Right atrium auricular region (tissue), 2 donors: Measurements from ENCODE around the gene ERN1. TPM values are rescaled to one million over a fixed set of nuclear protein-coding genes. Genes with fewer than 3 reads are reported as not detected.
A peak's percentile ranks its signal among the peaks of the same experiment; 100 is the strongest.

Source experiments
- DNase-seq: peaks from one replicate; pipeline ENCODE4 v3.0.0-alpha.2; 2019; ENCODE audit warnings: low spot score
- H3K27ac ChIP-seq, 2 donors: fragments of 200-600 bp; sonication (generic); 1 replicate in 1 of 2; 2 replicates in 1 of 2; pipeline ENCODE4 v1.5.1; 2016 to 2019
- H3K27me3 ChIP-seq, 2 donors: fragments of 200-600 bp; sonication (generic); one replicate each; pipeline versions ENCODE4 v1.5.1 to v1.6.0; 2017 to 2019
- H3K36me3 ChIP-seq: fragments of 200-600 bp; sonication (generic); one replicate; pipeline ENCODE4 v1.5.1; 2016
- H3K4me1 ChIP-seq, 2 donors: fragments of 200-600 bp; sonication (generic); one replicate each; pipeline versions ENCODE4 v1.5.1 to v1.6.0; 2017 to 2019
- H3K4me3 ChIP-seq, 2 donors: fragments of 200-600 bp; sonication (generic); 1 replicate in 1 of 2; 2 replicates in 1 of 2; pipeline ENCODE4 v1.5.1; 2017 to 2019; ENCODE audit warnings: mild to moderate bottlenecking in 1 of 2, moderate library complexity in 1 of 2
- H3K9me3 ChIP-seq, 2 donors: fragments of 200-600 bp; sonication (generic); one replicate each; pipeline ENCODE4 v1.5.1; 2019
- CTCF ChIP-seq, 2 donors: fragments of 200-600 bp; sonication (generic); IDR thresholded peaks; one replicate each; pipeline ENCODE4 v1.5.1; 2019; ENCODE audit warnings: antibody characterized with exemption in 2 of 2
- total RNA-seq, 2 donors: library from RNA; depleted of rRNA; stranded (reverse); fragments of >200 nt; gene quantifications; one replicate each; pipeline ENCODE4 v1.1.0, GENCODE V29; 2016

Gene ERN1
- total RNA-seq, 2 donors from 2014 or later = 7.0 to 11.9 TPM

GRCh38 chr17:64166876-64167275 is 36.9 kb upstream of the ERN1 start:
- Histone ChIP-seq H3K4me1 (peaks cover 0 to 8% of the 10 kb centered on the region in 2 donors), H3K27me3 (no peaks in the 10 kb centered on the region), H3K4me3 (no peak overlapping the region), H3K9me3 (no peaks in the 10 kb centered on the region), H3K27ac (no peak overlapping the region), H3K36me3 (peaks cover 10% of the 10 kb centered on the region)
- no peak for DNase-seq
- no peak for TF ChIP-seq CTCF (IDR thresholded peaks at IDR 0.05)

- H3K27ac ChIP-seq = peak overlapping the region in 1 of 2 donors; percentile 6
- no peaks in the 10 kb centered on the region for H3K9me3 ChIP-seq
- H3K27me3 ChIP-seq = no peaks in the 10 kb centered on the region
- H3K4me3 ChIP-seq = no peak overlapping the region
- H3K36me3 ChIP-seq = no peaks in the 10 kb centered on the region
- H3K4me1 ChIP-seq = peaks cover 0 to 8% of the 10 kb centered on the region in 2 donors
- DNase-seq = no peak
- no peak for TF ChIP-seq CTCF (IDR thresholded peaks at IDR 0.05)
These were observed 35.4 kb upstream of the ERN1 start for GRCh38 chr17:64165347-64165746.

GRCh38 chr17:64164596-64165285 is 34.8 kb upstream of the ERN1 start:
- H3K4me1 ChIP-seq = peaks cover 0 to 8% of the 10 kb centered on the region in 2 donors
- H3K9me3 ChIP-seq = no peaks in the 10 kb centered on the region
- no peaks in the 10 kb centered on the region for H3K36me3 ChIP-seq
- H3K27me3 ChIP-seq = no peaks in the 10 kb centered on the region
- DNase-seq = no peak
- peak overlapping the region in 1 of 2 donors; percentile 6 for H3K27ac ChIP-seq
- no peak overlapping the region for H3K4me3 ChIP-seq
- no peak for TF ChIP-seq CTCF (IDR thresholded peaks at IDR 0.05)

GRCh38 chr17:64163468-64163867 is 33.5 kb upstream of the ERN1 start:
- Histone ChIP-seq H3K36me3 (no peaks in the 10 kb centered on the region), H3K9me3 (no peaks in the 10 kb centered on the region), H3K27ac (no peak overlapping the region), H3K4me3 (no peak overlapping the region), H3K4me1 (peaks cover 0 to 8% of the 10 kb centered on the region in 2 donors), H3K27me3 (no peaks in the 10 kb centered on the region)
- DNase-seq = no peak
- TF ChIP-seq CTCF (IDR thresholded peaks at IDR 0.05) = no peak

- no peaks in the 10 kb centered on the region for H3K27me3 ChIP-seq
- no peak for TF ChIP-seq CTCF (IDR thresholded peaks at IDR 0.05)
- H3K36me3 ChIP-seq = no peaks in the 10 kb centered on the region
- no peak for DNase-seq
- no peaks in the 10 kb centered on the region for H3K9me3 ChIP-seq
- no peak overlapping the region for H3K27ac ChIP-seq
- H3K4me3 ChIP-seq = no peak overlapping the region
- peaks cover 0 to 18% of the 10 kb centered on the region in 2 donors for H3K4me1 ChIP-seq
These were observed 32.6 kb upstream of the ERN1 start for GRCh38 chr17:64162554-64162953.
